Activated T-cell treated with anti-CD3 and anti-CD28 coated beads for 24 hours (primary cell): ENCODE data around the gene TSPAN3.

Experiments
- DNase-seq: peaks from one replicate; pipeline ENCODE4 v3.0.0-alpha.2; 2020; ENCODE audit warnings: low read depth

The TSPAN3 gene

DNA sequence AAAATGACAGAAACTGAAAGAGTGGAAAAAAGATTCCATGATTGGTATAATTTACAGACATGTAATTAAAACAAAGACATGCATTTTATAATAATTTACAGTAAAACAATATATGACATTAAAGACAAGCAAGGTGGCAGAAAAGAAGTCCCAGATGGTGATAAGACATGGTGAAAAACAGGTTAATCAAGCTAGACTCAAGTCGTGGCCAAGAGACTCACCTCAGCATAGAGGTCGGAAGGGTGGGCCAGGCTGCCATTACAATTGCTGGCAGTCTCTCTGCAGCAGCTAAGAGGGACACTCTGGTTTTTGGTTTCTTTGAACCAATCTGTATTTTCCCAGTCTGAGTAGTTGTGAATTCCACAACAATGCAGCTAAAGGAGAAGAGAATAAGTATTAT, 18.4 kb downstream of the TSPAN3 start:
- no peak for DNase-seq

DNA sequence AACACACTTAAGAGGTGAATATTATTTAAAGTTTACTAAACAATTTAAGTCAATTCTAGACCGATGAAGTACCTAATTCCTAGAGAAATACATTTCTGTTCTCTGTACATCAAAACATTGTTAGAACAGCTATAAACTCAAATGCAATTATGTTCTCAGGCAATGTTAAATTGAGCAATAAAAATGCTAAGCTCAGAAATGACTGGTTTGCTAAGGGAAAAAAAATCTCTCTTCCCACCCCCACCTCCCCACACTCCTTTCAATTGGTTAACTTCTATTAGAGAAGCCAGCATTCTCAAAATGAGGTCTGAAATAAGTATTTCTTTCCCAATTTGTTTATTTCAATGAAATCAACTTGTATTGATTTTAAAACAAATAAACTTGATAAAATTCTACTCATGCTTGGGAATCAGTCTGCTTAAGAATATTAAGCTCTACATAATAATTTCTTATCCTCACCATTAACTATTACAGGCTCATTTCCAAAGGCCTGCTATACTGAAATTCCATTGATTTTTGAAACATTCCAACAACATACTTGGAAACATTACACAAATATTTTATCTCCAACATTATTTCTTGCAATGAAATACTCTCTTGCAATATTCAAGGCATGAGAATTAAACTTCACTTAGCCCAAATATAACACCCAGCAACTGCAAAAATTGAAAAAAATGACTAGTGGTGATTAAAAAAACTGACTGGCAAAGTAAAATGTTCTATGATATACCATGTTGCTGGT, 22.6 kb downstream of the TSPAN3 start:
- no peak for DNase-seq

DNA sequence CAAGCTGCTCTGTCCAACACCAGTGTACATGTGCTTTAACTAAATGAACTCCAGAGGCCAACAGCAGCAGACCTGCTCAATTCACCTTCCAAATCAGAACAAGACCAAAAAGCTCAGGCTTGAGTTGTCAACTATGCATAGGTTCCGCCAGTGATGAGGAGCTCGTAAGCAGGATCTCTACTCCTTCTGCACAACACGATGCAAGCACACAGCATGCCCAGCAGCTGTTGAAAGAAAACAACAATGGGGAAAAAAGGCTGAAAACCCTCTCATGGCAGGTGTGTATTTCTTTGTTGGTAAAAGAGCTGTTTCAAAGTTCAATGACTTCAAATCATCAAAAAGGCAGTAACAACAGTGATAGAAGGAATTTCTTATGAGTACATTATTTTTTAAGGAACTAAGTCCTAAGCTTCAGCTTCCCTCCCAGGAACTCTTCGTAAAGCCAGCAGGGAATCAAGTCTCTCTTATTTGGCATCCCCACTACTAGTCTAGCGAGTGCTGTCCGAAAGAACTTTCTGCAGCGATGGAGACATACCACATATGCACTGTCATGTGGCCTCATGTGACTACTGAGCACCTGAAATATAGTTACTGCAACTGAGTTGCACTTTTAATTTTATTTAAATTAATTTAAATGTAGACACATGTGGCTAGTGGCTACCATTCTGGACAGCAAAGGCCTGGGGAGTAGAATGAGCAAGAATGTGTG, 24.1 kb downstream of the TSPAN3 start:
- DNase-seq, result no peak

DNA sequence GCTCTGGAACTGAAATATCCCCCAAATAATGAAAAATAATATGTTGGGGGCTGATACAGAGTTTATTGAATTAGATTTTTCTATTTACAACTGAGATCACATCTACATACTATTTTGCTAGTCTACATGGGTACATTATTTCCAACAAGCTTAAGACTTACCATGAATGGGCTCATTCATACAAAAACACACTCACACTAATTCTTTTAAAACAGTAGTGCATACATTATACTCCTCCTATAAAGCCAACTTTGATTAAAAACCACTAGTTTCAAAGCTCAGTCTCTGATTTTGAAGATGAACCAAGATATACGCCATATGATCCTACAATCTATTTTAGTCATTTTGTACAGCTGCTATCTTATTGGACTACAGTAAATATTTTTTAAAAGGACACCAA, 24.9 kb downstream of the TSPAN3 start:
- no peak for DNase-seq

DNA sequence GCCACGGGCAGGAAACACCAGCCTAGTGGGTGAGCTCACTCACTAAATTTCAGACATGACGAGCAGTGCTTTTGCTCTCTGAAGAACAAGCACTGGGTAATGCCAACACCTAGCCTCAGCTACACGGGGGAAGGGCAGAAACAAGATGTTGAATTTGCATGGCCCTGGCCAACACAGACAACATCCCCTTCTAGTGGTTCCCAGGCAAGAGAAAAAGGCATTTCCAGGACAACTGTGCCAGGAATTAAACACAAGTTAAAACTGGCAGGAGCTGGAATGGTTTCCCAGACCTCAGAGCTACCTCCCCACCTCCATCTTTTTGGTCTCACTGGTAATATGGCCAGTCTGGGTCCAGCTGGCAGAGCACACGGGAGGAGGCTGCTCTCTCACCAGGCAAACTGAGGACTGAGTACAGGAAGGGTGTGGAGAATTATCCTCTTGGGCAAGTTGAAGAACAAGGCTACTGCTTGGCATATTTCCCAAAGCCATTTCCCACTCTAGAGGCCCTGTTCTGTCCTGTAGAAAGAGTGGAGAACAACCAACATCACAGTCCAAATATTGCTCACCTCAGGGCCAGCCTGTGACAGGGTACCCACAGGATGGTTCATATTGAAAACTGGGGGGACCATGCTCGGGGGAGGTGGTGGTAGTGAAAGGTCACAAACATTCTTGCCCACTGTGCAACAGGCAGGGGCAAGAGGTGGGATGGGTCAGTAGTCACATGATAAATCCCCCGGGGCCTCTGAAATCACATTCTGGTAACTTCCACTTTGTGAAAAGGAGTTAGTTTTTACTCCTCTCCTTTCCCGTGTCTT, 26.5 kb downstream of the TSPAN3 start:
- DNase-seq, result no peak

DNA sequence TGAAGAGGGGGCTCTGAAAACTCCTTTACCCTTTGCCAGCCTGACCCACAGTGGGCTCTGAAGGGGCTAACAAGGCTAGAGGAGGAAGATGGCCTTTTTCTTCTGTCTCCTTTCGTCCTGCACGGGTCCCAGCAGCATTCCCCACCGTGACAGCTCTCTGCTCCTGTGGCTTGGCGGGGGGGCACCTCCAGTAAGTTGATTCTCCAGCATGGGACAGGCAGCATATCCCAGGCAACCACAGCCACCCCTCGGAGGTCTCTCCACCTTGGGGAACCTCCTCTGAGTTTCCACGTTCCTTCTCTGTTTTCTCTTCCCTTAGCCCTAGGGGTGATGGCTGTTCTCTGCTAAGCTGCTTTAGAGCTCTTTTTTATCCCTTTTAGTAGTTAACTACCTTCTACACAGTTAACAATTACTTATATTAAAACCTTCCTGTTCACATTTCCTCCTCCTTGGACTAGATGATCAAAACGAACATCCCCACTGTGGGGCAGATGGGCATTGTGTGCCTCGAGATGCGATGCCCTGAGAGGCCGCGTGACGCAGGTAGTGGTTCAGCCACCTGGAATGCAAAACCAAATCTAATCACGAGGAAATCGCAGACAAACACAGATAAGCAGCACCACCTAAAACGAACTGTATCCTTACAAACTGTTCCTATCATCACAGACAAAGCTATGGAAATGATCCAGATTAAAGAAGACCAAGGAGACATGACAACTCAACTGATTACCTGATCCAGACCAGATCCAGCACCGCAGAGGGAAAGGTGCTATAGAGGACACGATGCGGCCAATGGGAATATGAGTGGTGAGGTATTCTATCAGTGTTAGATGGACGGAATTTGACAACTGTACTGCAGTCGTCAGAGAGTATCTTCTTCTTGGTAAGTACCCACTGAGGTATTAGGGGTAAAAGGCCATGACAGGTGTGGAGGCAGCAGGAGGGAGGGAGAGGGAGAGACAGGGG, 27.7 kb downstream of the TSPAN3 start:
- DNase-seq, result no peak

DNA sequence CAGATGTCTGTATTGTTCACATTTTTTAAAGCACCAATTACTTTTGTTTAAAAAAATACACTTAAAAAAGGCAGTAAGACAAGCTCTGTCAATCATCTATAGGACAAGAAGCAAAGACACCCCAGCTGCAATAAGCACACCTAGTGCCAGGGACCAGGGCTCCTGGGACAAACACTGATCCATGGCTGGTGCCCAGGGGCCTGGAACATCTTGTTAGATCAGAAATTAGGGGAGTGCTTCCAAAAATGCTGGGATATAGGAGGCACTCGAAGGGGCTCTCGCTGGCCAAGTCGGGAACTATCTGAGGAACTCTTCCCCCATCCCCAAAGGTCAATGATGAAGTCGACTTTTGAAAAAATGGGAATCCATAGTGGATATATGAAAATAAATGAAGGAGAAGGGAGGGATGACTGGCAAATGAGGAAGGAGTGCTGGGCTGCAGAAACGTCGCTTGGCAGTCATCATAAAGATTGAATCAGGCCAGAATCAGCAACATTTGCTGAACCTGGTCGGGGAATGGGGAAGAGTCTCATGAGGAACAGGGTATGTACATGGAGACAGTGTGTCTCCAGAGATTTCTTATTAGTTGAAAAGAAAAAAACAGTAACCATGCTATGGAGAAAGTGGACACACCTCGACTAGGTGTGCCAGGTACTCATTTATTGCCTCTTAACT, 28.5 kb downstream of the TSPAN3 start:
- DNase-seq, result no peak

DNA sequence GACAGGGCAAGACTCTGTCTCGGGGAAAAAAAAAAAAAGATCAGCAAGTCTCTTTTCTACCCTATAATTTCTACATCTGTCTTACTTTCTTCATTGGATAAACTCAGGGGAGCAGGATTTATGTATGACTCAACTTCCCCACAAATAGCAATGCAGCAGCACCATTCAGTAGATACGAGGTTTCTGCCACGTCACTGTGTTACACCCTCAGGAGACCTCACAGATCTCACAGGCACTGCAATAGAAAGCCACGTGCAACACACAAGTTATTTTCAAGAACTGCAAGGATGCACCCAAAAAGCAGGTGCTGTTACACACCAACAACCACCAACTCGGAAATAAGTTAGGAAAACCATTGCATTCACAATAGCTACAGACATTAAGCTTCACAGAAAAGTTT, 30.2 kb downstream of the TSPAN3 start:
- no peak for DNase-seq

DNA sequence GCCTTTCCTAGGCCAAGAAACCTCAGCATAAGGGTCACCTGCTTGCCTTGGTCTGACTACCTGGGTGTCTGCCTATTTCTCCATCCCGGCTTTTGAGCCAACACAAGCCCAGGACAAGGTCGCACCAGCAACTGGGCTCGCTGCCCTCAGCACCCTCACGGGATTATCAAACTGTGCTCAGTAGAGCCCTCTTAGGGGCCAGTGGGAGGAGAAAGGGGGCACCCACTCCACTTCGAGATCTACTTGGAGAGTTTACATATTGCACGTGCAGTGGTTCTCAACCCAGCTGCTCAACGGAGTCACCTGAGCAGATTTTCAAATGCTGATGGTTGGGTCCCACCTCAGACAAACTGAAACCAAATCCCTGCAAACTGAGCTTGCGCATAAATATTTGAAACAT, 31.1 kb downstream of the TSPAN3 start:
- no peak for DNase-seq

DNA sequence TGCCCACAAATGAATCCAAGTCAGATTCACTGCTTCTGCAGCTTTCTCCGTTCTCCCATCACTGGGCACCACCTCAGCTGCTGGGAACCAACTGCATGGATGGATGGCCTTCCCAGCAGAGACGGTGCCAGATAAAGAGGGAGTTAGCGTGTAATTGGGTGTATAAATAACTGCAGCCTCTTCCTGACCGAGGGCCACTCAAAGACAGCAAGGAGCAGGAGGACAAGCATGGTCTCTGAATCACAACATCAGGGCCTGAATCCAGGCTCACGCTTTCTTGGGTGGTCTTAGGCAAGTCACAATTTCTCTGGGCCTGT, 31.7 kb downstream of the TSPAN3 start:
- no peak for DNase-seq

DNA sequence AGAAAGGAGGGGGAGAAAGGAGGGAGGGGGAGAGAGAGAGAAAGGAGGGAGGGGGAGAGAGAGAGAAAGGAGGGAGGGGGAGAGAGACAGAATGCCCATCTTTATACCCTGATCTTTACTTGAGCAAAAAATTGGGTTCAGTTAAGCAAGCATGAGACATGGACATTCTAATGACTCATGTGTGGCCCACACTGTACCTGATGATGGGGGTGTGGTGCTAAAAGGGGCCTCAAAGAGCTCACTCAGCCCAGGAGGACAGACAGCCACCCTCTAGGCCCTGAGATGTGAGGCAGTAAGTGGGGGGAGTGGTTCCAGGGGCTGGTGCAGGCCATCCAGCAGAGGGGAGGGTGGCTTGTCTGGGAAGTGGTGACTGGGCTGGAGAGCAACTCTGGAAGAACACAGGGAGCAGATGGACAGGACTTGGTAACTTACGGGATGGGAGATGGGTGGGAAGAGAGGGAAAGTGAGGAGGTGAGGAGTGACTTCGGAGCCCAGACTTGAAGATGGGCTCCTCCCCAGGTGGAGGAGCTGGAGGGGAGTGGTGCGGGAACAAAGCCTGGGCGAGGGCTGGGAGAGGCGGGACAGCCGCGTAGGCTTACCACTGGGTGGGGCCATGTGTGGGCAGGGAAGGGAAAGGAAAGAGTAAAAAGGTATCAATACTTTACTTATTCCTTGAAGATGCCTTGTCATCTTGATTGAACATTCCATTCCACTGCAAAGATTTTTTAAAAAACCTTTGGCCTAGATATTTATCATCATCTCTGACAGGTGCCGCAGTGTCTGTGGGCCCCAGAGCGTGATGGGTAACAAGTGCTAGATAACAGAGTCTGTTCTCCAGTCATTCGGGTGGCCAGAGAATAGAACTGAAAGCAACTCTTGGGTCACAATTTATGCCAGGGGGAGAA, 32.3 kb downstream of the TSPAN3 start:
- no peak for DNase-seq

DNA sequence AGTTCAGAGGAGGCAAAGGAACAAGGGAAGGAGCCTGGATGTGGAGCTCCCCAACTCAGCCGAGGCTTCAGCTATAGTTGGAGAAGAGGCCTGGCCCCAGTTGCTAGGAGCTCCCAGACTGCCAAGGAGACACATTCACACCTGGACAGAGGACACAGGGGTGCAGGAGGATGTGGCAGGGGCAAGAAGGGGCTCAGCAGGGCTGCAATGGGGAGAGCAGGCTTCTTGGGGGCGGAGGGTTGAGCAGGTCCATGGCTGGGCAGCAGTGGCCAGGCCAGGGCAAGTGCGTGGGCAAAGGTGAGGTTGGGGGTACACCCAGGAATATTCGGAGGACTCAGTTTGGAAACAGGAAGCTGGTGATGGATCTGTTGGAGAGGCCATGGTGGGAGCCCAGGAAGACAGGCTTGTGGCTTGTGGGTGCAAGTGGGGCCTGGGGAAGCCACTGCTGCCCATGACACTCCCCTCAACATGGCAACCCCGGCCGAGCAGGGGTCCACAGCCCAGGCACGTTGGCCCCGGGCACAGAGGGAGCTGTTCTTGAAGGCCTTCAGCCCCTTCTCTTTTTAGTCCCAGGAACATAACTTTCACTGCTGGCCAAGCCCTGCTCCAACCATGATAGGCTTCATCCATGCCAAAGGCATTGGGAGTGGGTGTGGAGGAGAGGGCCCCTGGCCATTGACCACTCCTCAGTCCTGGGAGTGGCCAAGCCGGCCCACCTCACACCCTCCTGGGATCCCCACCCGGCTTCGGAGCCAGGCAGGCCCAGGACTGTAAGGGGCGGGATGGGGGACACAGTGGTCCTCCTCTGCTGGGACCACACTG, 33.3 kb downstream of the TSPAN3 start:
- no peak for DNase-seq

DNA sequence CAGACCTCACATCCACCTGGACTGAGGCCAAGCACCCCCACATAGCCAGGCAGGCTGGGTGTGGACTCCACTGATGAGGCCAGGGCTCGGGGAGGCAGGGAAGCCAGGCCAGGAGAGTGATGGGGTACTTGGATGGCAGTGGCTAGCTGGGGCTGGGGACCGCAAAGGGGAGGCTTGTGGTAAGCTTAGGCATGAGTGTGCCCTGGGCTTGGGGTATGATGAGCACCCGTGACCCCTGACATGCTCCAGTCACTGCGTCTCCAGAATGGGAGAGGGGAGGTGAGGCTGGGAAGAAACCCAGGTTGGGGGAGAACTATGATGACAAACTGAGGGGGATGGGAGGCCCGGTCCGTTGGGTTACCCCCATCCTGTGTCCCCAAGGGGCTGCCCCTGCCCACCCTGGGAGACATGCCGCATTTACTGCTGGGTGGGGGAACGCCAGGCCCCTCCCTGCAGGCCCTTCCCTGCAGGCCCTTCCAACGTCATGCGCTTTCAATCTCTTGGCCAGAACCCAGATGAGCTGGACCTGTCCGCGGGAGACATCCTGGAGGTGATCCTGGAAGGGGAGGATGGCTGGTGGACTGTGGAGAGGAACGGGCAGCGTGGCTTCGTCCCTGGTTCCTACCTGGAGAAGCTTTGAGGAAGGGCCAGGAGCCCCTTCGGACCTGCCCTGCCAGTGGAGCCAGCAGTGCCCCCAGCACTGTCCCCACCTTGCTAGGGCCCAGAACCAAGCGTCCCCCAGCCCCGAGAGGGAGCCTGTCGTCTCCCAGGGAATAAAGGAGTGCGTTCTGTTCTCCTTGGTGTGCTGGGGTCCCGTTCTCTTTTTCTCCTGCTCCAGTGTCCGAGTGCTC, 34.1 kb downstream of the TSPAN3 start:
- DNase-seq, result no peak

DNA sequence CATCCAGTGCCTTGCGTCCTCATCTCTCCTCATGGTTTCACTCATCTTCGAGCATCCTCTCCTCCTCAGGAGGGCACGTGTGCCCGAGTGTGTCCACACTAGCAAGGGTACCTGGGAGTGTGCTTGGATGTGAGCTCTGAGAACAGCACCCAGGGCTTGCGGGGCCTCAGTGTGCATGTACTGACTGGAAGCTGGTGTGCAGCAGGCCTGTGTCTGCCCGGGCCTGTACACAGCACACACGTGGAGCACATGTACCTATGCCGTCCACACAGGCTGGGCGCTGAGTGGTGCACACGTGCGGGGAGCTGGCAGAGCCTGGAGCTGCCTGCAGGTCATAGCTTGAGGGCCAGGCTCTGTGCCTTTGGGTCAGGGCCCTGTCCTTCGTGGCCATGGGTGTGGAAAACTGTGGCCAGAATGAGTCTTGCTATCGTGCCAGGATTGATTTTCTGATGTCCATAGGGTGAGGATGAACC, 34.9 kb downstream of the TSPAN3 start:
- no peak for DNase-seq

DNA sequence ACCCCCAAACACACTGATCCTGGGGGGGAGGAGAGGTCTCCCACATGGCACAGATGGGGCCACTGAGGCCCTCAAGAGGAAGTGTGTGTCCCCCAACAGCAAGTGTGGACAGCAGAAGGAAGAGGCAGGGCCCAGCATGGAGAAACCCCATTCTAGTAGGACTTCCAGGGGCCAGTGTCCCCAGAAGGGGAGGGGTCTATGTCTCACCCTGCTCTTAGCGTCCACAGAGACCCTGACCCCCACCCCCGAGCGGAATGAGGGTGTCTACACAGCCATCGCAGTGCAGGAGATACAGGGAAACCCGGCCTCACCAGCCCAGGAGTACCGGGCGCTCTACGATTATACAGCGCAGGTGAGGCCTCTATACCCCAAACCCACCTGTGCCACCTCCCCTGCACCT, 35.3 kb downstream of the TSPAN3 start:
- no peak for DNase-seq

DNA sequence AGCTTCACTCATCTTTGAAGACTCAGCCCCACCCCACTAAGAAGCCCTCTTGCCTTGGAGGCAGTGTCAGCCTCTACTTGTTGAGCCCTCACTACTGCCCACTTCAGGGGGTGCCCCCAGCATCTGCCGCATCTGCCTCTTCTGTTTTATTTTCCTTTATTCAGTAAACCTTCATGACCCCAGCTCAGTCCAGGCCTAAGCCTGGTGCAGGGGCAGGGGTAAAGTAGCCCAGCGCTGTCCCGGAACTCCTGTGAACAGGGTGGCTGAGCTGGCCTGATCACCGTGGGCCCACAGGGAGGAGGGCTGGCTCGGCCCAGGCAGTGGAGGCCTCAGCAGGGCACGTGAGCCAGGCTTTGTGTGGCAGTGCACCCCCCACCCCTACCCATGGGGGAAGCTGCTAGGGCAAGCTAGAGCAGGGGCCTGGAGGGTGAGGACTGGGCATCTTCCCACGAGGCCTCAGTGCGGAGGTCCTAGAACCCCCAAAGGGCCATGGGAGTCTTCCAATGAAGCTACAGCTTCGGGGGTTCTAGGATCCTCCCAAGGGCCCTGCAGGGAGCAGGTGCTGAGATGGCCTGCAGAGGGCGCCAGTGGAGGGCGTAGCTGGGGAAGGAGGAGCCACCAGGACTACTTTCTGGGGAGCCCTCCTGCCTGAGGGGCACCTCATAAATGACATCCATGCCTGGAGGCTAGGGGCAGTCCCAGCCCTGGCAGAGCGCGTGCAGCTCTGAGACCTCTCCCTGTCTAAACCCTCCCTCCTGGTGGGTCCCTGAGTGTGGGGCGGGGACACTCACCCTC, 36.0 kb downstream of the TSPAN3 start:
- DNase-seq, result peak; percentile 37
